Kasumi-1 (cell line): Measurements from ENCODE around the gene OLFML1.

ENCODE experiments used
- DNase-seq, 2 experiments: peaks; one replicate each; lab custom pipeline; 2025; lab: John Stamatoyannopoulos, UW

Gene OLFML1

GRCh38 chr11:7485186-7486097, at the start of gene OLFML1:
Gene OLFML1 (plus strand): TSS chr11:7485506. CDS start chr11:7485876, 370 bp downstream.
- DNase-seq, result no peak

DNA sequence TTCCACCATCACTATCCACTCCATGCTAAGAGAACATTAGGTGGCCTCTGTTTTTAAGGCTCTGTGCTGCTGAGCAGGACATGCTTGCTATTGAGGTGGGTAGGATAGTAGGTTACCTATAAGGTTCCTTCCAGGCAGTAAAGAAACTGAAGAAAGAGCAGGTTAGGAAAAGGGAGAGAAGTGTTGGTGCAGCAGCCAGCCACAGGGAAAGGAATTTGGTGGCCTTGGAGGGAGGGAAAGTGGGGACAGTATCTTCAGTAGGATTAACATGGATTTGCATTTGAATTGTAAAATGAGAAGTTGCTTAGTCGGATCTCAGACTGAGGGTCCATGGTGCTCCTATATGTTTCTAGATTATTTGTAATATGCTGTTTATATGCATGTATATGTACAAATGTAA, 49.2 kb upstream of the OLFML1 start:
- DNase-seq, result no peak

GRCh38 chr11:7436657-7437056, 48.6 kb upstream of the OLFML1 start:
- DNase-seq, result peak; percentile 59 to 65

- no peak for DNase-seq
Observed at GRCh38 chr11:7437696-7438095, 47.6 kb upstream of the OLFML1 start.

GRCh38 chr11:7439746-7440320, 45.5 kb upstream of the OLFML1 start:
- DNase-seq, result no peak

DNA sequence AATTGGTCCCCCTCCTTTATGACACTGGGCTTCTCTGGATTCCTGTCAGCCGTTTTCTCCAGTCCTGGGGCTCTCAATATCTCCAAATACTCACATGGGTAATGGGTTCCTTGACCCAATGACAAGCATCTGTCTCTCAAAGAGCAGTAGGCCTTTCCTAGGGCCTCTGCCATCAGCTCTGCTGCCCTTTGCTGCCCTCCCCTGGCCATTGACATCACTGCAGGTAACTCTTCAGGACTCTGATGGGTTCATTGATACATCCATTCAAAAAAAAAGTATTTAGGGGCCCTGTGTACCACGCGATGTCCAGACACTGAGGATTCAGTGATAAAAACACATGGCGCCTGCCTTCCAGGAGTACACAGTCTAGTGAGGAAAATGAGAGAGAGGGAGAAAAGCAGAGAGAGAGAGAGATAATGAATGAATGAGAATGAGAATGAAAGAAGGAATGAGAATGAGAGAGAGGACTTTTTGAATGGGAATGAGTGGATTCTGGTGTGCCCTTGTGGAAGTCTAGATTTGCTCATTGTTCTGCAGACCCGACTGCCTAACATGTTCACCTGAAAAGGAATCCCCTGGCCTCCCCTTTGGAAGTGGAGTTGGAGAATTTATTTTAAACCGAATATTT, 42.6 kb upstream of the OLFML1 start:
- DNase-seq, result peak; percentile 45 to 56

- DNase-seq, result no peak
Observed at GRCh38 chr11:7444091-7444981, 41.0 kb upstream of the OLFML1 start.

- DNase-seq, result no peak
Observed at GRCh38 chr11:7445564-7445963, 39.7 kb upstream of the OLFML1 start.

GRCh38 chr11:7448201-7448600, 37.1 kb upstream of the OLFML1 start:
- no peak for DNase-seq

DNA sequence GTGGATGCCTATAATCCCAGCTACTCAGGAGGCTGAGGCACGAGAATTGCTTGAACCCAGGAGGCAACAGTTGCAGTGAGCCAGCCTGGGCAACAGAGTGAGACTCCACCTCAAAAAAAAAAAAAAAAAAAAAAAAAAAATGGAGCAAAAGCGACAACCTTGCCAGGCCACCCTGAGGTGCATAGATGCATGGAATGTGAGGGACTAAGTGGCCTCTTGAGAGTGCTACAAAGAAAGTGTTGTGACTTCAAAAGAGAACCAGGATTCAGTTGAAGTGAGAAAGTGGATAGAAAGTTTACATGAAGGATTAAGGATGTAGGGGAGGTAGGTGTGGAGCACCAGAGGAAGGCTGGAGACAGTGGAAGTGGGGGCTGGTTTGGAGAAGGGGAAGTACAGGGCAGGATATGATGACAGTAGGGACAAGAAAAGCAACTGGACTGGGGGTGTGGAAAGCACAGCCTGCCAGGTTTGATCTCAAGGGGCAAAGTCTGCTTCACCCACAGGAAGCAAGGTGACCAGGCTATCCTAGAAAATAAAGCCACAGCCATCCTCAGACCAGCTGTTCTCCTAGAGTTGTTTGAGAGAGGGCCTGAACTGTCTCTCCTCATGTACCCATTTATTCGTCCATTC, 36.0 kb upstream of the OLFML1 start:
- DNase-seq, result peak; percentile 2 to 30

DNA sequence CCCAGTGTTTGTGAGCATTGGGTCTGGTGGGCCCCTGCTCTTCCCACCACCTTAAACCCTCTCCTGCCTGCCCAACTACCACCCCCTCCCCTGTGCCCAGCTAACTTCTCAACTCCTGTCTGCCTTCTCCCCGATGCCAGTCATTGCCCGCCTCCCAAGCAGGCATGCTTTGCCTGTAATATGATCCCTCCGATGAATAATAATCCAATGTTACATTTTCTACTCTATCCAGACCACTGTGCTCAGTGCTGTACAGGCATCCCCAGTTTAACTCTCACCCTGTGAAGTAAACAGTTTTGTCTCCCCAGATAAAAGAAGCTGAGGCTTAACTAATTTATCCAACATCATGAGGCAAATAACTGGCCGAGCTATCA, 35.5 kb upstream of the OLFML1 start:
- DNase-seq, result no peak

DNA sequence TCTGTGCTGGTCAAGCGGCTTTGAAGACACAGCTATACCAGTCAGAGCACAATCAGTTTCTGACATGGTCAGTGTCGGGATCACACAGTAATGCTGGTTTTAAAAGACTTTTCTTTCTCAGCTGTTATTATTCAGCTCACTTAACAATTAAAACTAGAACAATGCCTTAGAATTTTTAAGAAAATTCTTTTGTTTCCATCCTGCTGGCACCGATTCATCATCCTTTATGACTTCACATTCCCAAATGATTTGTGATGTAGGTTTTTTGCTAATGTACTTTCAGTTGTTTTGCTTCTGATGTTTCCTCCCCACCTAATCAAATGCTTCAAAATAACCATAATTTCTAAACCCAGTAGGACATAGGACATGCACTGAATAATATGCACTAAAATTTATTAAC, 34.5 kb upstream of the OLFML1 start:
- no peak for DNase-seq

GRCh38 chr11:7451520-7451919, 33.8 kb upstream of the OLFML1 start:
- DNase-seq, result no peak

DNA sequence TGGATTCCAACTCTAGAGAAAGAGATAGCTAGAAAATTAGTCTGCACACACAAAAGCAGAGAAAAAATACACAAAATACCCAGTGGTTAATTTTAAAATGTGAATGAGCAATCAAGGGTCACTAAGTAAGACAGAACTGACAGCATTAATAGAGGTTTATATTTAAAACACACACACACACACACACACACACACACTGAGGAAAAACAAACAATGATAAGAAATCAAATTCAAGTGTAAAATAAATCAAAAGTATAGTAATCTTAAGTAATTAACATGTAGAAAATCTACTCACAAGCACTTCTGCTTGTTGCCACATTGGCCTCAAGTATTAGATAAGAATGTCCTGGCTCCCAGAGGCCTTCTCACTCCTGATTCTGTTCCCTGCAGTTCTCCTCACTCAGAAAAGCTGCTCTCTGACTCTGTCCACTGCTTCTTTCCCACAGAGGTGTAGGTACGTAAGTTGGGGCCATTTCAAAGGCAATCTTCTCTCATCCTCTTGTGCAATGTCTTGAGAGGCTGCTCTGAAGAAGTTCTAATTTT, 33.3 kb upstream of the OLFML1 start:
- no peak for DNase-seq

GRCh38 chr11:7454854-7455253, 30.5 kb upstream of the OLFML1 start:
- DNase-seq, result no peak

GRCh38 chr11:7457211-7457610, 28.1 kb upstream of the OLFML1 start:
- no peak for DNase-seq

GRCh38 chr11:7462706-7463105, 22.6 kb upstream of the OLFML1 start:
- DNase-seq, result no peak

- DNase-seq, result no peak
Observed at GRCh38 chr11:7467652-7468051, 17.7 kb upstream of the OLFML1 start.

GRCh38 chr11:7469351-7469865, 15.9 kb upstream of the OLFML1 start:
- DNase-seq, result no peak

- no peak for DNase-seq
Observed at GRCh38 chr11:7471071-7471470, 14.2 kb upstream of the OLFML1 start.

GRCh38 chr11:7473717-7474116, 11.6 kb upstream of the OLFML1 start:
- no peak for DNase-seq
